GM12873 (cell line): Measurements from ENCODE around the gene ZNF324.

Experiments
- TF ChIP-seq, protein P1 (sequence below): IDR thresholded peaks from 2 replicates; pipeline ENCODE4 v1.5.1; 2012; ENCODE audit warnings: low read depth, mild to moderate bottlenecking, moderate library complexity, low read length, control low read depth; ENCODE audit not compliant: insufficient read depth; ENCODE audit errors: missing control alignments

The ZNF324 gene

GRCh38 chr19:58519087-58519354, 52.1 kb downstream of the ZNF324 start:
- TF ChIP-seq, protein P1, sequence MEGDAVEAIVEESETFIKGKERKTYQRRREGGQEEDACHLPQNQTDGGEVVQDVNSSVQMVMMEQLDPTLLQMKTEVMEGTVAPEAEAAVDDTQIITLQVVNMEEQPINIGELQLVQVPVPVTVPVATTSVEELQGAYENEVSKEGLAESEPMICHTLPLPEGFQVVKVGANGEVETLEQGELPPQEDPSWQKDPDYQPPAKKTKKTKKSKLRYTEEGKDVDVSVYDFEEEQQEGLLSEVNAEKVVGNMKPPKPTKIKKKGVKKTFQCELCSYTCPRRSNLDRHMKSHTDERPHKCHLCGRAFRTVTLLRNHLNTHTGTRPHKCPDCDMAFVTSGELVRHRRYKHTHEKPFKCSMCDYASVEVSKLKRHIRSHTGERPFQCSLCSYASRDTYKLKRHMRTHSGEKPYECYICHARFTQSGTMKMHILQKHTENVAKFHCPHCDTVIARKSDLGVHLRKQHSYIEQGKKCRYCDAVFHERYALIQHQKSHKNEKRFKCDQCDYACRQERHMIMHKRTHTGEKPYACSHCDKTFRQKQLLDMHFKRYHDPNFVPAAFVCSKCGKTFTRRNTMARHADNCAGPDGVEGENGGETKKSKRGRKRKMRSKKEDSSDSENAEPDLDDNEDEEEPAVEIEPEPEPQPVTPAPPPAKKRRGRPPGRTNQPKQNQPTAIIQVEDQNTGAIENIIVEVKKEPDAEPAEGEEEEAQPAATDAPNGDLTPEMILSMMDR: peak; percentile 54

DNA sequence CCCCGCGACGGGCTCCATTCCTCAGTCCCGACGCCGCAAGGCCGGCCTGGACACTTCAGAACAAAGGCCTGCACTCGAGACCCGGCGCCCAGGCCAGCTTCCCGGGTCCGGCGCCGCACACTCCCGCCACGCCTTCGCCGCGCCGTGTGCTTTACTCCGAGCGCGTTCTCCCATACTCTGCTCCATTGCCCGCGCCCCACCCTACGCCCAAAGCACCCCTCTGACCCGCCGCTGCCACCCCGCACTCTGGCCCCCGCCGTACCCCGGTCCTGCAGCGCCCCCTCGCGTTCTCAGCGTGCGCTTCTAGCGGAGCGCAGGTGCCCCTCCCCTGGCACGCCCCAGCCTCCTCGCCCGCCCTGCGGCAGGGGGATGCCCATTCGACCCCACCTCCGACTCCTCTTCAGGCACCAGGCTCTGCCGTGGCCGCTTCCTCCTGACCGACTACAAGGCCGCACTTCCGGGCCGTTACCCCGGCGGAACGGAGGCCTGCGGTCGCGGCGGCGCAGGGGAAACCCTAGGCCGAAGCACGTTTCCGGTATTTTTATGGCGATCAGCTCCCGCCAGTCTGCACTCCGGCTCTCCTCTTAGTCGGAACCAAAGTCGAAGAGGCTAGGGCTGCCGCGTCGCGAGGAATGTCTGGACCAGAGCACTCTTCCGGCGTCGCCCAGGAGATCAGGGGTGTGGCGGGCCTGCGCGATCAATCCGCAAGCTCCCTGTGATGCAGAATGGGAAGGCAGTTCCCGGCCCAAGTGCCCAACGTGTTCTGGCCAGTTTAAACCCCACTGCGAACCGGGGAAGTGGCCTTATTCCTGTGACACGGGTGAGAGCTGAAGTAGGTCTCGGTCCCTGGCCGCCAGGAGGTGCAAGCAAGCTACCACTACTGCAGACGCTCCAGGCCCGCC, 52.7 kb downstream of the ZNF324 start, which contains the start of gene ZBTB45:
Gene ZBTB45 (minus strand): TSS at position 456 of the 902 bp plus-strand sequence. CDS start 2,137 bp downstream, outside the sequence.
- TF ChIP-seq, protein P1: peak; percentile 78

DNA sequence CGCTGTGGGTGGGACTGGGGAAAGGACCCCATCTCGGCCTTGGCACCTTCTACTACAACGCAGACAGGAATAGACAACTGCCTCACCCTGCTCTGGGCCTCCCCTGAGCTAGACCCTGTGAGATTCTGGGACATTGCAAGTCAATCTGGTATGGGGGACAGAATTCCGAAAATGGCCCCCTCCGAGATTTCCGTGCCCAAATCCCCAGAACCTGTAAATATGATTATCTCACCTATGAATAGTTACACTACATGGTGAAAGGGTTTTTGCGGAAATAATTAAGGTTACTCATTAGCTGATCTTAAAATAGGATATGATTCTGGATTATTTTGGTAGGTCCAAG, 53.3 kb downstream of the ZNF324 start:
- TF ChIP-seq, protein P1: no peak

DNA sequence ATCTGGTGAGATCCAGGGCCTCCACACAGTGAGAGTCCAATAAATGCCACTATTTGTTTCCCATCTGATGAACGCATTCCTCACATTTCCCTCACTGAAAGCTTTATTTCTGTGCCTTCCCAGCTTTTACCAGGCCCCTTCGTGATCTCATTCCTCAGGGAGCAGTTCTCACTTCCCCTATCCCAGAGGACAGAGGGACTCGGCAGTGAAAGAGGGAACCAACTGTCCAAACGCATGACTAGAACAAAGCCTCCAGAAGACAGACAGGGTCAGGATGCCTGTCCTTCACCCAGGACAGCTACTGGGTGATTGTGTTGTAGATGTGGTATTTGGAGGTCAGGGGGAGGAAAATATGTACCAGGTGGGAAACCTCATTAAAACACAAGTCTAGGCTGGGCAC, 54.8 kb downstream of the ZNF324 start:
- TF ChIP-seq, protein P1: no peak

DNA sequence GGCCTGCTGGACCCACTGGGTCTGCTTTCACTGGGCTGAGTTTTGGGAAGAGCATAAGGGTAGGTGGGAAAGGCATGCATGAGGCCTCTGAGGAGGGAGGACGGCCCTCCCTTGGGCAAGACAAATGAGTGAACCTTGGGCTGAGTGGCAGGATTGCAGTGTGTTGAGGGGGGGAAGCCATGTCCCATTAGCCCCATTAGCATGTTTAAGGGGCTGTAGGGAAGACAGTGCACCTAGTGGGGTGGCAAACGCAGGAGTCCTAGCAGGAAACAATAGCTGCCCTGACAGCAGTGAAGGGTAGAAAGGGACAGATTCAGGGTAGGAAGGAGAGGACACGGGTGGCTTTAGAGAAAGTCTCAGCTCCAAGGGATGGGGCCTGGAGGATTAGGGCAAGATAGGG, 55.8 kb downstream of the ZNF324 start:
- TF ChIP-seq, protein P1: no peak
